WERI-Rb-1 (cell line): ENCODE data around the gene PTPRG.

Experiments used
- DNase-seq: peaks from one replicate; pipeline ENCODE4 v3.0.0-alpha.2; 2020
- H3K27ac ChIP-seq: fragments of 250-450 bp; sonication (Bioruptor Pico); 2 replicates; pipeline ENCODE4 v1.5.1; 2020; ENCODE audit warnings: mild to moderate bottlenecking, moderate library complexity
- H3K27me3 ChIP-seq: fragments of 250-450 bp; sonication (Bioruptor Pico); 2 replicates; pipeline ENCODE4 v1.5.1; 2021; ENCODE audit warnings: mild to moderate bottlenecking, low read depth, moderate library complexity; ENCODE audit not compliant: insufficient read depth, severe bottlenecking
- H3K36me3 ChIP-seq: fragments of 250-450 bp; sonication (Bioruptor Pico); 2 replicates; pipeline ENCODE4 v1.5.1; 2020; ENCODE audit warnings: mild to moderate bottlenecking, moderate library complexity
- H3K4me3 ChIP-seq: 2 replicates; pipeline ENCODE4 v1.5.1; 2011; ENCODE audit warnings: low read depth, mild to moderate bottlenecking, control low read depth, low read length
- H3K9me3 ChIP-seq: fragments of 250-450 bp; sonication (Bioruptor Pico); 2 replicates; pipeline ENCODE4 v1.5.1; 2021; ENCODE audit warnings: mild to moderate bottlenecking, moderate library complexity; ENCODE audit not compliant: severe bottlenecking
- CTCF ChIP-seq: IDR thresholded peaks from 2 replicates; pipeline ENCODE4 v1.5.1; 2011; ENCODE audit warnings: low read depth, mild to moderate bottlenecking, control low read depth, inconsistent platforms, low read length

Gene PTPRG

GRCh38 chr3:61978460-61979419 lies 417.4 kb downstream of the PTPRG start:
- Histone ChIP-seq H3K36me3 (no peaks in the 10 kb centered on the region), H3K27ac (no peak overlapping the region), H3K9me3 (no peaks in the 10 kb centered on the region), H3K27me3 (no peaks in the 10 kb centered on the region), H3K4me3 (no peak overlapping the region)
- DNase-seq = no peak
- TF ChIP-seq CTCF = no peak

- H3K36me3 ChIP-seq = no peaks in the 10 kb centered on the region
Measured at GRCh38 chr3:61979638-61980037, 418.3 kb downstream of the PTPRG start.

GRCh38 chr3:61980041-61980440 lies 418.7 kb downstream of the PTPRG start:
- H3K27me3 ChIP-seq = no peaks in the 10 kb centered on the region
- no peaks in the 10 kb centered on the region for H3K9me3 ChIP-seq
- H3K27ac ChIP-seq = no peak overlapping the region
- no peak for DNase-seq
- TF ChIP-seq CTCF = no peak
- H3K4me3 ChIP-seq = no peak overlapping the region
- no peaks in the 10 kb centered on the region for H3K36me3 ChIP-seq

More at GRCh38 chr3:61979638-61980037, 418.3 kb downstream of the PTPRG start:
- no peak for TF ChIP-seq CTCF
- Histone ChIP-seq H3K27me3 (no peaks in the 10 kb centered on the region), H3K9me3 (no peaks in the 10 kb centered on the region), H3K4me3 (no peak overlapping the region), H3K27ac (no peak overlapping the region)
- no peak for DNase-seq

GRCh38 chr3:61981060-61981459 lies 419.7 kb downstream of the PTPRG start:
- H3K36me3 ChIP-seq = no peaks in the 10 kb centered on the region; the same call in 1 of the 2 replicates
- no peak for DNase-seq
- no peaks in the 10 kb centered on the region for H3K9me3 ChIP-seq
- no peaks in the 10 kb centered on the region for H3K27me3 ChIP-seq
- TF ChIP-seq CTCF = no peak
- no peak overlapping the region for H3K4me3 ChIP-seq
- no peak overlapping the region for H3K27ac ChIP-seq

- no peak for TF ChIP-seq CTCF
- Histone ChIP-seq H3K27me3 (no peaks in the 10 kb centered on the region), H3K9me3 (no peaks in the 10 kb centered on the region), H3K27ac (no peak overlapping the region), H3K4me3 (no peak overlapping the region), H3K36me3 (no peaks in the 10 kb centered on the region; the same call in 1 of the 2 replicates)
- DNase-seq = no peak
Measured at GRCh38 chr3:61983479-61983878, 422.1 kb downstream of the PTPRG start.
